GM21423 (cell line): Measurements from ENCODE around the gene MRPL45.

Source experiments
- ATAC-seq: cut with Tn5 transposase; IDR thresholded peaks from one replicate; pipeline ENCODE4 v1.9.1; 2021; ENCODE audit warnings: mild to moderate bottlenecking, moderate library complexity; ENCODE audit not compliant: unreplicated experiment

MRPL45 gene

GRCh38 chr17:38344420-38344745 is 47.4 kb downstream of the MRPL45 start:
- no peak for ATAC-seq

- no peak for ATAC-seq
Observed at GRCh38 chr17:38345743-38346142, 48.8 kb downstream of the MRPL45 start.

- ATAC-seq: no peak
Observed at GRCh38 chr17:38349097-38349730, 52.2 kb downstream of the MRPL45 start.

- ATAC-seq: no peak
Observed at GRCh38 chr17:38350035-38350434, 53.1 kb downstream of the MRPL45 start.

- ATAC-seq: peak; percentile 78
Observed at GRCh38 chr17:38351412-38352222, 54.6 kb downstream of the MRPL45 start, which contains the start of gene SOCS7. Gene SOCS7, plus strand, starts transcription at chr17:38351844. Its CDS starts 209 bp downstream, at chr17:38352053.

- peak; percentile 11 for ATAC-seq
Observed at GRCh38 chr17:38352245-38353085, 55.5 kb downstream of the MRPL45 start.

- ATAC-seq: no peak
Observed at GRCh38 chr17:38353086-38353604, 56.2 kb downstream of the MRPL45 start.

GRCh38 chr17:38353668-38354067 is 56.7 kb downstream of the MRPL45 start:
- no peak for ATAC-seq

GRCh38 chr17:38354466-38354865 is 57.5 kb downstream of the MRPL45 start:
- no peak for ATAC-seq

- no peak for ATAC-seq
Observed at GRCh38 chr17:38355251-38355650, 58.3 kb downstream of the MRPL45 start.

GRCh38 chr17:38357486-38358123 is 60.6 kb downstream of the MRPL45 start:
- ATAC-seq: no peak

- no peak for ATAC-seq
Observed at GRCh38 chr17:38358586-38359513, 61.9 kb downstream of the MRPL45 start.

- no peak for ATAC-seq
Observed at GRCh38 chr17:38361694-38362465, 64.9 kb downstream of the MRPL45 start.

GRCh38 chr17:38363016-38363415 is 66.0 kb downstream of the MRPL45 start:
- no peak for ATAC-seq

GRCh38 chr17:38364741-38365140 is 67.8 kb downstream of the MRPL45 start:
- no peak for ATAC-seq

- ATAC-seq: no peak
Observed at GRCh38 chr17:38369124-38369886, 72.3 kb downstream of the MRPL45 start.
